ENCODE results near the gene SOCS1. TPM values are rescaled to one million over a fixed set of nuclear protein-coding genes. Genes with fewer than 3 reads are reported as not detected.

The SOCS1 gene
- polyA plus RNA-seq, 1 of the 3 experiments (the other 2 are of a cell fraction), result 8.6 TPM

- Histone ChIP-seq H3K4me2 (no peak overlapping the region), H3K9me3 (no peaks in the 10 kb centered on the region), H3F3A (replicated peaks; ENCODE audit: insufficient read depth) (no peaks in the 10 kb centered on the region), H3K9ac (no peak overlapping the region), H3K27me3 (ENCODE audit: insufficient read depth) (no peaks in the 10 kb centered on the region), H3K4me1 (ENCODE audit: control insufficient read depth in 1 of 2, insufficient read depth in 2 of 2, low read depth in 1 of 2, low read length in 1 of 2) (peaks cover 0 to 4% of the 10 kb centered on the region in 2 experiments; a peak in 1 of 4 replicates), H3K79me2 (ENCODE audit: insufficient read depth) (no peaks in the 10 kb centered on the region), H2AFZ (ENCODE audit: low read depth) (no peak overlapping the region), H4K20me1 (ENCODE audit: insufficient read depth) (no peaks in the 10 kb centered on the region), H3K9me2 (no peaks in the 10 kb centered on the region), H3K36me3 (replicated peaks in 1 of 2; ENCODE audit: control insufficient read depth in 1 of 2, insufficient read depth in 2 of 2, low read length in 1 of 2) (no peaks in the 10 kb centered on the region), H3K4me3 (ENCODE audit: low read depth in 2 of 2, low read length in 1 of 2) (no peak overlapping the region), H3K27ac (ENCODE audit: low read depth in 2 of 2, low read length in 1 of 2) (no peak overlapping the region)
- 85% methylated on average over 10 of the region's 10 CpGs for WGBS (ENCODE audit: low lambda C conversion rate)
- ChIA-PET CTCF (interaction anchor here (0.7 to 2.4 kb wide), 6 partner anchors 14 to 268 kb away, joined by 3 to 7 read pairs (median 3); partner anchors contain the start of gene SOCS1), POLR2A (no interaction called here)
- no peak for DNase-seq
- TF ChIP-seq USF1 (IDR thresholded peaks at IDR 0.05; ENCODE audit: borderline replicate concordance, low read depth) (no peak), RXRA (IDR thresholded peaks at IDR 0.05; ENCODE audit: borderline replicate concordance, low read depth) (no peak), SMC3 (IDR thresholded peaks at IDR 0.05; ENCODE audit: low read depth, low read length) (no peak), USF2 (IDR thresholded peaks at IDR 0.05; ENCODE audit: borderline replicate concordance, low read depth, low read length) (no peak), ZBTB33 (IDR thresholded peaks at IDR 0.05; ENCODE audit: borderline replicate concordance, low read depth) (no peak), MXI1 (IDR thresholded peaks at IDR 0.05; ENCODE audit: low read depth, low read length) (no peak), YY1 (IDR thresholded peaks at IDR 0.05; ENCODE audit: low read depth) (no peak), FOXJ3 (CRISPR knock-in tag; IDR thresholded peaks at IDR 0.05) (no peak), FOXM1 (IDR thresholded peaks at IDR 0.05; ENCODE audit: low read depth) (no peak), TCF12 (IDR thresholded peaks at IDR 0.05) (no peak), PBX3 (IDR thresholded peaks at IDR 0.05) (no peak), TAF1 (IDR thresholded peaks at IDR 0.05; ENCODE audit: borderline replicate concordance, low read depth, low read length) (no peak), CHD2 (IDR thresholded peaks at IDR 0.05; ENCODE audit: low read length, partially characterized antibody) (no peak), MAX (IDR thresholded peaks at IDR 0.05; ENCODE audit: low read depth) (no peak)
These were observed 24.5 kb downstream of the SOCS1 start for GRCh38 chr16:11231367-11231970.
